Urinary bladder (tissue), 4 donors: ENCODE measurements around the gene AQP1. TPM values are rescaled to one million over a fixed set of nuclear protein-coding genes. Genes with fewer than 3 reads are reported as not detected.

Experiments used
- DNase-seq: peaks from one replicate; pipeline ENCODE4 v3.0.0-alpha.2; 2015; ENCODE audit errors: extremely low spot score
- H3K27ac ChIP-seq: one replicate; pipeline ENCODE4 v1.5.1; 2013; ENCODE audit warnings: low read depth, mild to moderate bottlenecking, moderate library complexity
- H3K36me3 ChIP-seq: one replicate; pipeline ENCODE4 v1.6.1; 2013; ENCODE audit warnings: mild to moderate bottlenecking, moderate library complexity; ENCODE audit not compliant: insufficient read depth
- H3K4me1 ChIP-seq: one replicate; pipeline ENCODE4 v1.6.1; 2013; ENCODE audit warnings: mild to moderate bottlenecking, moderate library complexity; ENCODE audit not compliant: insufficient read depth
- H3K4me3 ChIP-seq: one replicate; pipeline ENCODE4 v1.5.1; 2013; ENCODE audit warnings: low read depth, low read length
- WGBS: extraction: QIAGEN DNeasy Blood & Tissue Kit; methylation state at CpG from one replicate; pipeline ENCODE4 v1.1.7; 2013; 5-methylcytosine and 5-hydroxymethylcytosine counted together
- polyA plus RNA-seq: library from polyadenylated mRNA; stranded (reverse); fragments of 200-250 nt; gene quantifications from one replicate; pipeline ENCODE4 v1.2.3, GENCODE V29; 2013
- total RNA-seq: library from RNA; depleted of rRNA; stranded (reverse); fragments of >200 nt; gene quantifications from one replicate; pipeline ENCODE4 v1.2.3, GENCODE V29; 2014
- donor health status: healthy with polysubstance abuse.
- donor health status: healthy.

AQP1 gene
- total and polyA plus RNA-seq, 2 donors = 70.9 to 394 TPM

DNA sequence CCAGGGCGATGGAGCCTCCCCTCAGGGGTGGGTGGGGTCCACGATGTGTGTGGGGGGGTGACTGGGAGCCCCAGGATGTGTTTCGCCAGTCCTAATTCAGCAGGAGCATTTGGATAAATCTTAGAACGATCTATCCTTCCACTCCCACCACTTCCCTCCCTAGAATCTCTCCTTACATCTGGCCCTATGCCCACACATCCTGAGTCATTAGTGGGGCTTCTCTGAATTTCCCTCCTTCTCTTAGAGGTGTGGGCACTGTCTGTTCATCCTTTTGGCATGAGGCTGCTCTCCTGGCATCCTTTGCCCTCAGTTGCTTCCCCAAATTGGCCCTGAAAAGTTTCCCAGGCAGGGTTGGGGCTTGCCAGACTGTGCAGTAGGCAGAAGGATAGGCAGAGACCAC is 53.7 kb downstream of the AQP1 start:
- no peaks in the 10 kb centered on the region for H3K36me3 ChIP-seq
- no peaks in the 10 kb centered on the region for H3K4me1 ChIP-seq
- 67% methylated on average over 4 of the region's 4 CpGs for WGBS
- H3K4me3 ChIP-seq = no peak overlapping the region
- DNase-seq = no peak
- no peak overlapping the region for H3K27ac ChIP-seq

DNA sequence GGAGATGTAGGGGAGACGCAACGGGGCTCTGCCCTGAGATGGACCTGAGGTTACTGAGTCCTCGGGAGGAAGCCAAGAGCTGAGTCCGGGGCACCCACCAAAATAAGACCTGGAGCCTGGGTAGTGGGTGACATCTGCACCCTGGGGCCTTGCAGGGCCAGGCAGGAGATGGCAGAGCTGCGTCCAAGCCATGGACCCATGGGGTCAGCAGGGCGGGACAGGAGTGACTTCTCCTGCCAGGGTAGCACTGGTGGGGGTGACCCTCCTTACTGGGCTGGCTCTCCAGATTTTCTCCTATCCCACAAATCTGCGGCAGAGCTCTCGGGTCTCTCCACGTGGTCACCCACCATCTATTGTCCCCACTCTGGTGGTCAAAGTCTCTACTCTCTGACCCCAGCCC is 54.2 kb downstream of the AQP1 start:
- H3K4me3 ChIP-seq = no peak overlapping the region
- no peaks in the 10 kb centered on the region for H3K4me1 ChIP-seq
- WGBS = 90% methylated on average over 9 of the region's 9 CpGs
- no peak overlapping the region for H3K27ac ChIP-seq
- no peak for DNase-seq
- no peaks in the 10 kb centered on the region for H3K36me3 ChIP-seq

DNA sequence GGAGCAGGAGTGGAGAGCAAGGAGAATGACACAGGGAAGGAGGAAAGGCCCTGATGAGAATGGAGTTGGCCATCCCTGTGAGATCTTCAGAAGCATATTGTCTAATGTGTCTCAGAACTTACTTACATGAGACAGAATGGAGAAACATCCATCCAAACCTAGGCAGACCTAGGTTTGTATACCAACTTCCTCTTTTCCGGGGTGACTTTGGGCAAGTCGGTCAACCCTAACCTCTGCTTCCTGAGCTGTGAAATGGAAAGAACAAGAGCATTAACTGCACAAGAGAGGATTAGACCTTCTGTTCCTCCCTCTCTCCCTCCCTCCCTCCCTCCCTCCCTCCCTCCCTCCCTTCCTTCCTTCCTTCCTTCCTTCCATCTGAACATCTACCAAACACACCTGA is 56.6 kb downstream of the AQP1 start:
- 83% methylated on average over 2 of the region's 2 CpGs for WGBS
- no peak overlapping the region for H3K27ac ChIP-seq
- no peak overlapping the region for H3K4me3 ChIP-seq
- no peak for DNase-seq
- H3K4me1 ChIP-seq = no peaks in the 10 kb centered on the region
- no peaks in the 10 kb centered on the region for H3K36me3 ChIP-seq

DNA sequence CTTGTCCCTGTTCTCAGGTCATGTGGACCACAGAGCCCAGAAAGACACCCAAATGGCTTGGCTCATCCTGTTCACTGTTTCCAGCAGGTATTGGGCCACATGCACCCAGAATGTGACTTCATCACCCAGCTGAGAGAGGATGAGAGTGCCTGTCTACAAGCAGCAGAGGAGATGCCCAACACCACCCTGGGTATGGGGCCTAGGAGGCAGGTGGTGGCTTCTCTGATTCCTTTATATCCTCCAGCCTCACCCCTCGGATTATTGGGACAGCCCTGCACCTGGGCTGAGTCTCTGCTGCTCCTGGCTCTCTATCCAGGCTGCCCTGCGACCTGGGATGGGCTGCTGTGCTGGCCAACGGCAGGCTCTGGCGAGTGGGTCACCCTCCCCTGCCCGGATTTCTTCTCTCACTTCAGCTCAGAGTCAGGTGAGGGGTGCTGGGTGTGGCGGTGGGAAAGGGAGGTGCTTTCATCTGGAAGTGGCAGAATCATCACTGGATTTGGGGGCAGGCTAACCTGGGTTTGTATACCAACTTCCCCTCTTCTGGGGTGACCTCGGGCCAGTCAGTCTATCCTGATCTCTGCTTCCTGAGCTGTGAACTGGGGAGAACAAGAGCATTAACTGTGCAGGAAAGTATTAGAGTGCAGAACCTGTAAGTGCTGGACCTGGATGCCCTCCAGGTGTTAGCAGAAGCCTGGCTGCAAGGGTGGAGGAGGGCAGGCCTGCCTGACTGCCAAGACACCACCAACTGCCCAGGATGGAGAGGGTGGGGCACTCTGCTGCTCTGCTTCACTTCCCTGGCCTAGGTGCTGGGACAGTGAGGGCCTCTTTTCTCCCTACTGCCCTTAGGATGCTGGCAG is 57.3 kb downstream of the AQP1 start:
- no peak overlapping the region for H3K27ac ChIP-seq
- no peaks in the 10 kb centered on the region for H3K36me3 ChIP-seq
- WGBS = 89% methylated on average over 7 of the region's 7 CpGs
- H3K4me3 ChIP-seq = no peak overlapping the region
- H3K4me1 ChIP-seq = no peaks in the 10 kb centered on the region
- no peak for DNase-seq

DNA sequence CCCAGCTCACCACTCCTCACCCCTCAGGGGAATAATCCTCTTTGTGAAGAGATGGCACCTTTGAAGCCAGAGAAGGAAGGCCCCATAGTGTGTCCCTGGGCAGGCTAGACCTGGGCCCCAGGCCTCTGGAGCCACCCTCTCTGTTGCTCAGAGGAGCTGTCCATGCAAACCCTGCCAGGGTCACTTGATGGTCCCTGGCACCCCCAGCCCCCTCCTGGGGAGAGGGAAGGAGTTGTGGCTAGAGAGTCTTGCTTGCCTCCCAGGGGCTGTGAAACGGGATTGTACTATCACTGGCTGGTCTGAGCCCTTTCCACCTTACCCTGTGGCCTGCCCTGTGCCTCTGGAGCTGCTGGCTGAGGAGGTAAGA is 57.9 kb downstream of the AQP1 start:
- Histone ChIP-seq H3K4me1 (no peaks in the 10 kb centered on the region), H3K27ac (no peak overlapping the region), H3K4me3 (no peak overlapping the region), H3K36me3 (no peaks in the 10 kb centered on the region)
- no peak for DNase-seq
- WGBS = 97% methylated on average over 1 of the region's 1 CpG

GRCh38 chr7:30970074-30970473 is 58.4 kb downstream of the AQP1 start:
- Histone ChIP-seq H3K36me3 (no peaks in the 10 kb centered on the region), H3K4me3 (no peak overlapping the region), H3K4me1 (no peaks in the 10 kb centered on the region), H3K27ac (no peak overlapping the region)
- 94% methylated on average over 5 of the region's 5 CpGs for WGBS
- DNase-seq = no peak

DNA sequence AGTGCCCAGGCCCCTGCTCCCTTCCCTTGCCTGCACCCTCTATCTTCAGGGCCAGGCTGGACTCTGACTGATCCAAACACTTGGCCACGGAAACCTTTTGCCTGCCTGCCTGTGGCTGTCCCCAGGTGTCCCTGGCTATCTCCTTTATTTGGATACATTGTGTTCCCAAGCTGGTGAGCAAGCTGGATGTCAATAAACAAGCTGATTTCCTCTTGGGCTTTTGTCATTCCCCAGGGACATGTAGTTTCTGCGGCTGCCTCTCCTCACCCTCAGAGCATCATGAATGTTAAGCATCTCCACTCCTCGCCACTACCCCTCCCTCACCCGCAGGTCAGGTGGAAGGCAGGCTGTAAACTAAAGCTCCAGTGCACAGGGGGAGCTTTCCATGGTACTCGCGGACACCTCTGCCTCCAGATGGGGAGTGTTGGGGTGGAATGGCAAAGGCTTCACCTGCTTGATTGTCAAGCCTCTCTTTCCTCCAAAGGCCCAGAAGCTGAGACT is 59.0 kb downstream of the AQP1 start:
- H3K4me1 ChIP-seq = no peaks in the 10 kb centered on the region
- H3K27ac ChIP-seq = no peak overlapping the region
- WGBS = 41% methylated on average over 6 of the region's 6 CpGs
- no peak for DNase-seq
- H3K4me3 ChIP-seq = no peak overlapping the region
- H3K36me3 ChIP-seq = no peaks in the 10 kb centered on the region

DNA sequence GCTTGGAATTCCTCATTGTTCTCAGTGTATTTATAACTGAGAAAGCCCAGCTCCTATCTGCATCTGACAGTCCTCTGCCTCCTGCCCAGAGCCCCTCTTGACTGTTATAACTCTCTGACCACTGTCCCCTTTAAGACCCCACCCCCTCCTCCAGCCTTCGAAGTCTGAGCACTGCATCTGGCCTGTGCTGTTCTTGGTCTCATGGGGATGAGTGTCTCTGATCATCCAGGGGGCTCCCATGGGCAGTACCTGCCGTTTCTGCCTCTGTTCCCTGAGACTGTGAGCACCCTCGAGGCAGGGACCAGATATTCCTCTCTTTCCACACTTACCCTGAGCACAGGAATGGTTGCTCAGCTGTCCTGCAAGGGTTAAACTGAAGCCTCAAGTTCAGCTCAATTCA is 59.8 kb downstream of the AQP1 start:
- Histone ChIP-seq H3K4me1 (no peaks in the 10 kb centered on the region), H3K4me3 (no peak overlapping the region), H3K36me3 (no peaks in the 10 kb centered on the region), H3K27ac (no peak overlapping the region)
- 53% methylated on average over 3 of the region's 3 CpGs for WGBS
- no peak for DNase-seq

- 50% methylated on average over 15 of the region's 15 CpGs for WGBS
- H3K4me3 ChIP-seq = no peak overlapping the region
Observed at GRCh38 chr7:30971840-30972563, 60.3 kb downstream of the AQP1 start.

DNA sequence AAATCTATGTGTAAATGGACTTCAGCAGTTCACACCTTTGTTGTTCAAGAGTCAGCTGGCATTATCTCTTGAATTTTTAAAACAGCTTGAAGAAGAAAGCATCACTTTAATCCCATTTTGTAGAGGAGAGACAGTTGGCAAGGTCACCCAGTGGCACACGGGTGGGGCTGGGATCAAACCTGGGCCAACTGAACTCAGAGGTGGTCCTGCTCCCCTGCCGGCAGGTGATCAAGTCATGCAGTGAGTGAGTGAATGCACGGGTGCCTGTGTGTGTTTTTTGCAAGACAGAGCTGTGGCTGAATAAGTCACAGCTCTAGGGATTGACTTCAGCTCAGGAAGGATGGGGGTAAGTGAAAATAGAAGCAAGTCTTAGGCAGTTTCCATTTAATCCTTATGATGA is 61.6 kb downstream of the AQP1 start:
- WGBS = 75% methylated on average over 3 of the region's 3 CpGs
- no peak for DNase-seq
- Histone ChIP-seq H3K27ac (no peak overlapping the region), H3K4me1 (no peaks in the 10 kb centered on the region), H3K4me3 (no peak overlapping the region), H3K36me3 (no peaks in the 10 kb centered on the region)

More at GRCh38 chr7:30971840-30972563, 60.3 kb downstream of the AQP1 start:
- Histone ChIP-seq H3K27ac (no peak overlapping the region), H3K4me1 (no peaks in the 10 kb centered on the region), H3K36me3 (no peaks in the 10 kb centered on the region)
- no peak for DNase-seq

DNA sequence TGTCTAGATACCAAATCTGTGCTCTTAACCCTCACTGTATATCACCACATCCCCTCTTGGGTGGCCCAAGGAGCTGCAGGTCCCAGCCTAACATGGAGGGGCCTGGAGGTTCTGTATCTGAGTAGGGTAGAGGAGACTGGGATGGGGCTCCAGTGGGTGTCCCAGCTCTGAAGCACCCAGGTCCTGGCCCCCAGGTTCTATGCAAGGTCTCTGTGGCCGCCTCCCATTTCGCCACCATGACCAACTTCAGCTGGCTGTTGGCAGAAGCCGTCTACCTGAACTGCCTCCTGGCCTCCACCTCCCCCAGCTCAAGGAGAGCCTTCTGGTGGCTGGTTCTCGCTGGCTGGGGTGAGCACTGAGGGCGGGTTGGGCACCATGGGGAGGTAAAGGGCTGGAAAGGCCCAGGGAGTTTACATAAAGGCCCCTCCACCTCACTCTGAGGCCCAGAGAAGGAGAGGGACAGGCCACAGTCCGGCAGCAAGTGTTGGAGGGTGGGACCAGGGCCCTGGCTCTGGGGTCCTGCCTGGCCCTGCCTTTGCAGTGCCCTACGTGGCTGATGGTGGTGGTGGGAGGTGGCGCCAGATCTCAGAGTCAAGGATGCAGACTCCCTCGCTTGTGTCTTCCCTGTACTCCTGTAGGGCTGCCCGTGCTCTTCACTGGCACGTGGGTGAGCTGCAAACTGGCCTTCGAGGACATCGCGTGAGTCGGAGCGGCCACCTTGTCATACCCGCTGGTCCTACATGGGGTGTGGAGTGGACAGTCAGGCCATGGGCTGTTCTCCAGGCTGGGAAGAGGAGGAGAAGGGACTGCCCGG is 62.3 kb downstream of the AQP1 start:
- Histone ChIP-seq H3K27ac (no peak overlapping the region), H3K4me1 (no peaks in the 10 kb centered on the region), H3K4me3 (no peak overlapping the region), H3K36me3 (no peaks in the 10 kb centered on the region)
- no peak for DNase-seq
- 94% methylated on average over 18 of the region's 18 CpGs for WGBS

GRCh38 chr7:30974605-30975255 is 63.1 kb downstream of the AQP1 start:
- Histone ChIP-seq H3K4me3 (no peak overlapping the region), H3K4me1 (no peaks in the 10 kb centered on the region), H3K36me3 (no peaks in the 10 kb centered on the region), H3K27ac (no peak overlapping the region)
- DNase-seq = no peak
- WGBS = 40% methylated on average over 7 of the region's 7 CpGs
